ENCODE results near the gene CHRNA7.

Gene CHRNA7

DNA sequence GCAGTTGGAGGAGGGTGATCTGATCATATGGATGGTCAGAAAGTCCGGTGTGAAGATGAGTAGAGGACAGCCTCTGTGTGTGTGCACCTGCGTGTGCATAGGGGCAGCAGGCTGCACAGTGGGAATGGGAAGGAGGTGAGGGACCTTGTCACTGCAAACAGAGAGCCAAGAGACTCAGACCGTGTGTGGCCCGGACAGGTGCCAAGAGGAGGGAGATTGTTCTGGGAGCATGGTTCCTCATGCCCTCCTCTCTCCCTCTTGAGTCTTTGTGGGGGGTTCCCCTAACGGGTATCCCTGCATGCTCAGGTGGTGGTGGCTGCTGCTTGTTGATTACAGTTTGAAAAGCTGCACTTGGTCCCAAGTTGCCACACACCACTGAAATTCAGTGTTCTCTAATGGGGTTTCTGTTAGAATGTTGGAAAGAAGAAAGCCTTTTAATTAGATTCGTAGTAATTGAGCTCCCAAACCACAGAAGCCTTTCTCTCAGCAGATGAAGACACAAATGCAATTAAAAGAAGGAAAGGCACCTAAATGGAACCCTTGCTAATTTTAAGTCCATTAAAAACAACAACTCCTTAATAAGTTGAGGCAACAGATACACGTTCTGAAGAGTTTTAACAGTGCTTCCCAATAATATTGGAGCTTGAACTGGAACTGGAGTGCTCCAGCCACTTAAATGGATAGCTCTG is 68.9 kb downstream of the CHRNA7 start:
- no peak overlapping the region for H3K4me3 ChIP-seq (ENCODE audit: low read depth, low read length)
- TF ChIP-seq, protein P1, sequence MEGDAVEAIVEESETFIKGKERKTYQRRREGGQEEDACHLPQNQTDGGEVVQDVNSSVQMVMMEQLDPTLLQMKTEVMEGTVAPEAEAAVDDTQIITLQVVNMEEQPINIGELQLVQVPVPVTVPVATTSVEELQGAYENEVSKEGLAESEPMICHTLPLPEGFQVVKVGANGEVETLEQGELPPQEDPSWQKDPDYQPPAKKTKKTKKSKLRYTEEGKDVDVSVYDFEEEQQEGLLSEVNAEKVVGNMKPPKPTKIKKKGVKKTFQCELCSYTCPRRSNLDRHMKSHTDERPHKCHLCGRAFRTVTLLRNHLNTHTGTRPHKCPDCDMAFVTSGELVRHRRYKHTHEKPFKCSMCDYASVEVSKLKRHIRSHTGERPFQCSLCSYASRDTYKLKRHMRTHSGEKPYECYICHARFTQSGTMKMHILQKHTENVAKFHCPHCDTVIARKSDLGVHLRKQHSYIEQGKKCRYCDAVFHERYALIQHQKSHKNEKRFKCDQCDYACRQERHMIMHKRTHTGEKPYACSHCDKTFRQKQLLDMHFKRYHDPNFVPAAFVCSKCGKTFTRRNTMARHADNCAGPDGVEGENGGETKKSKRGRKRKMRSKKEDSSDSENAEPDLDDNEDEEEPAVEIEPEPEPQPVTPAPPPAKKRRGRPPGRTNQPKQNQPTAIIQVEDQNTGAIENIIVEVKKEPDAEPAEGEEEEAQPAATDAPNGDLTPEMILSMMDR (IDR thresholded peaks at IDR 0.05; ENCODE audit: low read depth, low read length): no peak

DNA sequence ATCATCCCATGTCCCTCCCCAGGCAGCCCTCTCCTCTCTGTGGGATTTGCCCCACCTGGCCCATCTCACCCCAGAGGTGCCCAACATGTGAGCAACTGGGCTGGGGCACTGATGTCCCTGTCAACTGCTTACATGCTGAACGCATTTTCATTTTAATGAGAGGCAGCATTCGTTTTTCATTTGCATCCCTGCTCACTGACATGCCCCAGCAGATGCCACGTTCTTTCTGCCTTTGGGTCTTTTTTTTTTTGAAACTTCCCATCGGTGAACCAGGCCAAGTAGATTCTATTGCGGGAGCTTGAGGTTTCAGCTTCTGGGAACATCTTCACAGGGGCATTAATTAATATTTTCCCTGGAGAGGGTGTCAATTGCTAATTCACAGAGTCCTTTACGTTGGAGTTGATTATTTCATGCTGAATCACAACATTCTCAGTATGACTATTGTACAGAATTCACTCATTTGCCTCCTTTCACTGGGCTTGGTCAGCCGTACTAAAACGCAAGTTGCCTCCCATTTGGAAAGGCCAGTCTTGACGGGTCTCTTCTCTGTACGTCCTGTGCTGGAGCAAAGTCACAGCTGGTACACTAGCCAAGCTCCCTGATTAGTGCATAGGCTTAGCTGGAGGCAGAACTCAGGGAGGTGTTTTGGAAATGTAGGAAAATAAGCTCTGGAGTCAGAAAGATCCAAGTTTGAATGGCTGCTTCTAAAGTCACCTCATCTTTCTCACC is 69.8 kb downstream of the CHRNA7 start:
- TF ChIP-seq, protein P1 (IDR thresholded peaks at IDR 0.05; ENCODE audit: low read depth, low read length): no peak
- no peak overlapping the region for H3K4me3 ChIP-seq (ENCODE audit: low read depth, low read length)

DNA sequence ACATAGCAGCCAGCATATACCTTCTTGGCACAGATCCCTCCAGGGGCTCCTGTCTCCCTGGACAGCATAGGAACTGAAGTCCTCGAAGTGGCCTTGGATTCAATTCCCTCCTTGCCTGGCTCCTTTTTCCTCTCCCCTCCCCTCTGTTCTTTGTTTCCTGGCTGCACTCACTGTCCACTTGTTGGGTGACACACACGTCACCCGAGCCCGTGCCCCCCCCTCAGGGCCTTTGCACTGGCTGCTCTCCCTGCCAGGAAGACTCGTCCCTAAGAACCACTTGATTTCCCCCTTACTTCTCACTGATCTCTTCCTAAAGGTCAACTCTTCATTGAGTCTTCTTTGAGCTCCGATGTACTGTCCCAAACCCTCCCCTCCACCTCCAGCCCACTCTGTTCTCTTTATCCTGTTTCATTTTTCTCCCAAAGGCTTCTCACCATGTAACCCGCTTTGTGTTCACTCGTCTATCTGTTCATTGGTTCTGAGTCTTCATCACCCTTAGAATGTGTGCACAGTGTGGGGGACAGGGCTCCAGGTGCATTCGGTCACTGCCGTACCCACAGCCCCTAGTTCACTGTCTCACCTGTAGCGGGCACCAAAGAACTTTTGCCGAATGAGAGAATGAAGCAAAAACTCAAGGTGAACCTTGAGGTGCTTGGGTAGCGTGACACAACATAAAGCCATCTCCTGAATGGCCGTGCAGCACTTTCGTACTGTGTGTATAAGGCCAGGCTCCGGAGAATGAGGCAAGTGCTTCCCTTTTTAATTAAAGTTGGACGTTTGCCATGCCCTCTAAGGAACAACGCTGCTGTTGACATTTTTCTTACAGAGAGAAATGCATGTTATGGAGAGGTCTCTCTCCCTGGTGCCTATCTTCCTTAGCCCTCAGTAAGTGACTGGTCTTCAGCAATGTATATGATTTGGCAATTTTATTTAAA is 74.0 kb downstream of the CHRNA7 start:
- no peak overlapping the region for H3K4me3 ChIP-seq (ENCODE audit: low read depth, low read length)
- TF ChIP-seq, protein P1 (IDR thresholded peaks at IDR 0.05; ENCODE audit: low read depth, low read length): no peak

DNA sequence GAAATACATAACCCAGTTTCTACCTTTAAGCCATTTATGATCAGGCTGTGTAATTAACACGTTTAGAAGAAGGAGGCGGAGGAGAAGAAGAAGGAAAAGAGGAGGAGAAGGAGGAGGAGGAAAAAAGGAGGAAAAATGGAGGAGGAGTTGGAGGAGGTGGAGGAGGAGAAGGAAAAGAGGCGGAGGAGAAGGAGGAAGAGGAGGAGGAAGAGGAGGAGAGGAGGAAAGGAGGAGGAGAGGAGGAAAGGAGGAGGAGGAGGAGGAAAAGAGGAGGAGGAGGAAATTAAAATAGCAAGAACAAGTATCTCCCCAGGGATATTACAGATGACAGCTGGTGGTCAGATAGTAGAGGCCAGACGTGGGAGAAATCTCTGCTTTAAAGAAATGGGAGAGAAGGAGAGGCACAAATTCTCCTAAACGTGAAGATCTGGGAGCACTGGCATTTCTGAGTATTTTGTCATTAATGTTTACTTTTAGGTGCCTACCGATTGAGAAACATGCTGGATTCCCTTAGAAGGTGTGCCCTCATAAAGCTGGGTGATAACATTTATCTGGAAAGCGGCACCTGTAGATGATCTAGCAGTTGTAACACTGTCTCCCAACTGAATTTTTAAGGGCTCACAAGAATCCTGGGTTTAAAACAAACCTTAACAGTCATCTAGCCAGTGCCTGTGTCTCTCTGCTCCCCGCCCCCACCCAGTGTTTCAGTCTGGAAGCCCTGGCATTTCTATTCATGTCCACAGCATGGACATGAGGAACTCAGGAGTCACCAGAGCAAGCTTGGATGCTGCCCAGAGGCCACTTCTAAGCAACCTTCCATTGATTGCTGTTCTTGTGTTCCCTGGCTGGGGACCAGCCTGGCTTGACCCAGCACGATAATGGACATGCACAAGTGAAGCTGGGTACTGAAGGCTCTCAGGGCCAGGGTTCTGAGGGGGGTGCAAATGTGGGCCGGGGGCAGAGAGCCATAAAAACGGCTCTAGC is 75.2 kb downstream of the CHRNA7 start:
- H3K4me3 ChIP-seq (ENCODE audit: low read depth, low read length): no peak overlapping the region
- TF ChIP-seq, protein P1 (IDR thresholded peaks at IDR 0.05; ENCODE audit: low read depth, low read length): no peak

DNA sequence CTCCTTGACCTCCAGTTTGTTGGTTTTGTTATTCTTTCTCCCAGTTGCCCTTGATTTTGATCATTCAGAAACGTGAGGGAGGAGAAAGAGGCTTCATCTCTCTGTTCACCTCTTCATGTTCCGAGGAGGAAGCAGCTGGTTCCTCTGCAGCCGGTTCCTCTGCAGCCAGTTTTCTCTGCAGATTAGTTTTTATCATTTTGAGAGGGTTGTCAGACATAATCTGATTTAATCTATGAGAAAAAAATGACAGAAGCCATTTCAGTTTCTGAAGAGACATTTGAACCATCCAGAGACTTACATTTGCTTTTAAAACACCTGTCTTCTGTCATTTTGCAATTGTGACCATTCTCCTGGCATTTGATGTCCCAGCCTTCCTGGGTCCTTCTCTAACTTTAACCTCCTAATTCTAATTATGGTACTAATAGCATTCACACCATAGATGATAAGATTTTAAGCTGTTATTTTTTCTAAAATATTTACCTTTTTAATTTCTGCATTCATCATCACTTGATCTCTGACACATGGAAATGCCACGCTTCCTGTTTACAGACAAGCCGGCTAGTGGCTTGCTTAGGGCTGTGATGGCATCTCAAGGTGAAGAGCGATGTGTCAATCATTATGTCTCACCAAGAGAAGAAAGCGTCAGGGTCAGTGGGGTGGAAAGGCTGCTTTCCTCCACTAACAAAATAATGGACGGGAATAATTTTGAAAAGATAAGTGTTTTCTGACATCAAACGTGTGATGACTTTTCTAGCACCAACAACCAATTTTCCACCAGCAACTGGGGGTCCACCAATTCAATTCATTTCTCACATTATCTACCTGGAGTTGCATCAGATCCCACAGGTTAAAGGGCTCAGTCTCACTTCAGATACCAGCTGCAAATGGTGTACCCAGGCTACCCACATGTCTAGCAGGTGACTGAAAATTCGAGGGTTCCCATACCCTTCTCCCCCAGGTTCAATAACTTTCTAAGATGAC is 76.4 kb downstream of the CHRNA7 start:
- TF ChIP-seq, protein P1 (IDR thresholded peaks at IDR 0.05; ENCODE audit: low read depth, low read length): no peak
- H3K4me3 ChIP-seq (ENCODE audit: low read depth, low read length): no peak overlapping the region

All from WI38 (cell line).